ENCODE data around the gene CDK16.

Gene CDK16

DNA sequence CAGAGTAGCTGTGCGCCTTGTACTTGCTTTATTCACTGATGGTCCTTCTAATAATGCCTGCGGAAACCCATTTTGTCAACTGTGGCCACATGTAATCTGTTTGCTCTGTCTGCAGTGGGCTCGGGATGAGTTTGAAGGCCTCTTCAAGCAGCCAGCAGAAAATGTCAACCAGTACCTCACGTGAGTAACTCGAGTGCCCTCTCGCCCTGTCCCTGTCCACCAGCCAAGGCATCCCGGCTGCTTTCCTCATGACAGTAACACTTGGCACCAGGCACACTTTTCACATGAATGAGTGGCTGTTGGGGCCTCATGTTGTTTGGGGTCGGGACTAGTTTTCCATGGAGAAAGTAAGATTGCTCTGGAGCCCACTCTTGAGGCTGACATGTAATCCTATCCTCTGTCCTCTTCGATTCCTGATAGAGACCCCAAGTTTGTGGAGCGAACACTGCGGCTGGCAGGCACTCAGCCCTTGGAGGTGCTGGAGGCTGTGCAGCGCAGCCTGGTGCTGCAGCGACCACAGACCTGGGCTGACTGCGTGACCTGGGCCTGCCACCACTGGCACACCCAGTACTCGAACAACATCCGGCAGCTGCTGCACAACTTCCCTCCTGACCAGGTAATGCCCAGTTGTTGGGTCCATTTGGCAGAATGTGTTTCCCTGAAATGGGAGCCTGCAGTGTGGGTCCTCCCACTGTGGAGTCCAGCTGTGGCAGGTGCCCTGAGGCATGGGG is 8.8 kb upstream of the CDK16 start:
- Histone ChIP-seq H3K4ac (ENCODE audit: low read depth, low read length) (no peak overlapping the region), H3K23ac (ENCODE audit: low read length) (no peak overlapping the region), H3K14ac (ENCODE audit: low read length) (no peak overlapping the region), H2AK5ac (ENCODE audit: low read length) (no peak overlapping the region), H3K4me3 (ENCODE audit: low read depth, low read length) (no peak overlapping the region), H3K36me3 (ENCODE audit: control insufficient read depth in 1 of 2, insufficient read depth in 2 of 2, low read length in 2 of 2) (peaks cover 60 to 87% of the 10 kb centered on the region in 2 experiments), H2BK12ac (ENCODE audit: low read length) (no peak overlapping the region), H3K79me1 (ENCODE audit: low read length) (no peaks in the 10 kb centered on the region), H4K91ac (ENCODE audit: low read depth, low read length) (no peak overlapping the region), H3K79me2 (ENCODE audit: control insufficient read depth, insufficient read depth, low read length, poor library complexity) (no peaks in the 10 kb centered on the region), H3K27ac (ENCODE audit: low read depth, low read length) (no peak overlapping the region), H2AFZ (ENCODE audit: insufficient read depth, low read length, poor library complexity) (no peak overlapping the region), H3K4me1 (ENCODE audit: control insufficient read depth in 1 of 2, insufficient read depth in 2 of 2, low read length in 2 of 2) (no peaks in the 10 kb centered on the region), H3K9ac (ENCODE audit: low read length) (no peak overlapping the region), H3K4me2 (ENCODE audit: low read length) (no peak overlapping the region), H2BK5ac (ENCODE audit: low read depth, low read length, poor library complexity) (no peak overlapping the region), H4K12ac (ENCODE audit: low read depth, low read length) (no peak overlapping the region), H2BK120ac (ENCODE audit: insufficient read depth, low read length, poor library complexity) (no peak overlapping the region), H3K27me3 (ENCODE audit: insufficient read depth, low read length) (no peaks in the 10 kb centered on the region), H3K9me3 (ENCODE audit: insufficient read depth, low read depth, low read length) (no peaks in the 10 kb centered on the region), H3K18ac (ENCODE audit: low read length) (no peak overlapping the region), H4K8ac (ENCODE audit: low read depth, low read length) (no peak overlapping the region)
- no peak for DNase-seq
- WGBS (ENCODE audit: extremely low coverage, insufficient coverage, insufficient read length), result no CpG with 5 or more reads among the region's 16 CpGs

DNA sequence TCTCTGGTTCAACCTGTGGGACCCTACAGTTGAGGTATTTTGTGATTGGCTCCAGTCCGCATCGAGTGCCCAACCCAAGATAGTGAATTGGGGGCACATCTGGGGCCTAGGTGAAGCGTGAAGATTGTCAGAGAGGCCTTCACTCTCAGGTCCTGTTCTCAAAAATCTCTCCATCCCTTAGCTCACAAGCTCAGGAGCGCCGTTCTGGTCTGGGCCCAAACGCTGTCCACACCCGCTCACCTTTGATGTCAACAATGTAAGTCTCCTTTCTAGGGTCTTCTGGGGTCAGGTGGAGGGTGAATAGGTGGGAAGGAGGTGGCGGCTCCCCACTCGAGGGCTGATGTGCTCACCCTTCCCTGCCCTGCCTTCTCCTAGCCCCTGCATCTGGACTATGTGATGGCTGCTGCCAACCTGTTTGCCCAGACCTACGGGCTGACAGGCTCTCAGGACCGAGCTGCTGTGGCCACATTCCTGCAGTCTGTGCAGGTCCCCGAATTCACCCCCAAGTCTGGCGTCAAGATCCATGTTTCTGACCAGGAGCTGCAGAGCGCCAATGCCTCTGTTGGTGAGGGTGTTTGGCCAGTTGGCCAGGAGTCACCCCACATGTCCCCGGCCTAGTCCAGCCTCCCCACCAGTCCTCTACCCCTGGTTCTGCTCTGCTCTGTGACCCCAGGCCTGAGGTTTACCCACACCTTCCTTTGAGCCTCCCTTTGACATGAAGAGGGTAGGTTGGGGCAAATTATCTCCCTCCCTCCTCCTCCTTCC is 7.6 kb upstream of the CDK16 start:
- H3K27me3 ChIP-seq (ENCODE audit: insufficient read depth, low read length), result no peaks in the 10 kb centered on the region
- H3K14ac ChIP-seq (ENCODE audit: low read length), result no peak overlapping the region

DNA sequence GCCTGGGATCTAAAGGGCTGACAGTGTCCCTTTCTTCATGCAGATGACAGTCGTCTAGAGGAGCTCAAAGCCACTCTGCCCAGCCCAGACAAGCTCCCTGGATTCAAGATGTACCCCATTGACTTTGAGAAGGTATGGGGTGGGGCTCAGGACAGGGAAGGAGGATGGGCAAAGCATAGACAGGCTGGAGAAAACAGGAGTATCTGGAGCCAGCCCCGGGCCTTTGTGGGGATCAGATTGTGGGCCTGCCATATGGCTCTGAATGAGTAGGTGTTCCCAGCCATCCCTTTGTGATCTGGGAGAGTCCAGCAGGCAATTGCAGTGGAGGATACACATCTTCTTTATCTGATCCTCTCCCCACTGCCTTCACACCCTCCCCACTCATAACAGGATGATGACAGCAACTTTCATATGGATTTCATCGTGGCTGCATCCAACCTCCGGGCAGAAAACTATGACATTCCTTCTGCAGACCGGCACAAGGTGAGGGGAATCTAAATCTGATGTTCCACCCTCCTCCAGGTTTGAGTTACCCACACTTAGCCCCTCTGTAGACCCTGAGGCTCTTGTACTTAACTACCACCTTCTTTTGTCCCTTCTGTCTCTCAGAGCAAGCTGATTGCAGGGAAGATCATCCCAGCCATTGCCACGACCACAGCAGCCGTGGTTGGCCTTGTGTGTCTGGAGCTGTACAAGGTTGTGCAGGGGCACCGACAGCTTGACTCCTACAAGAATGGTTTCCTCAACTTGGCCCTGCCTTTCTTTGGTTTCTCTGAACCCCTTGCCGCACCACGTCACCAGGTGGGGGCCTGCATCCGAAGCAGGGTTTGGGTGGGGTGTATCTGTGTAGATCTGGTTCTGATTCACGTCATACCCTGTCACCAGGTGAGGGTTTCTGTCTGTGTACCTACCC is 5.8 kb upstream of the CDK16 start:
- DNase-seq, result no peak
- Histone ChIP-seq H2AK5ac (ENCODE audit: low read length) (no peak overlapping the region), H2BK120ac (ENCODE audit: insufficient read depth, low read length, poor library complexity) (no peak overlapping the region), H4K8ac (ENCODE audit: low read depth, low read length) (no peak overlapping the region), H3K14ac (ENCODE audit: low read length) (no peak overlapping the region), H3K27ac (ENCODE audit: low read depth, low read length) (no peak overlapping the region), H3K36me3 (ENCODE audit: control insufficient read depth in 1 of 2, insufficient read depth in 2 of 2, low read length in 2 of 2) (peaks cover 58 to 81% of the 10 kb centered on the region in 2 experiments), H3K79me1 (ENCODE audit: low read length) (no peaks in the 10 kb centered on the region), H3K79me2 (ENCODE audit: control insufficient read depth, insufficient read depth, low read length, poor library complexity) (no peaks in the 10 kb centered on the region), H3K4me2 (ENCODE audit: low read length) (no peak overlapping the region), H3K4me1 (ENCODE audit: control insufficient read depth in 1 of 2, insufficient read depth in 2 of 2, low read length in 2 of 2) (peaks cover 5% of the 10 kb centered on the region in 2 experiments), H2AFZ (ENCODE audit: insufficient read depth, low read length, poor library complexity) (no peak overlapping the region), H2BK12ac (ENCODE audit: low read length) (no peak overlapping the region), H3K9me3 (ENCODE audit: insufficient read depth, low read depth, low read length) (no peaks in the 10 kb centered on the region), H2BK5ac (ENCODE audit: low read depth, low read length, poor library complexity) (no peak overlapping the region), H4K91ac (ENCODE audit: low read depth, low read length) (no peak overlapping the region), H3K9ac (ENCODE audit: low read length) (no peak overlapping the region), H4K12ac (ENCODE audit: low read depth, low read length) (no peak overlapping the region), H3K27me3 (ENCODE audit: insufficient read depth, low read length) (no peaks in the 10 kb centered on the region), H3K18ac (ENCODE audit: low read length) (no peak overlapping the region), H3K4ac (ENCODE audit: low read depth, low read length) (no peak overlapping the region), H3K23ac (ENCODE audit: low read length) (no peak overlapping the region), H3K4me3 (ENCODE audit: low read depth, low read length) (no peak overlapping the region)
- no CpG with 5 or more reads among the region's 12 CpGs for WGBS (ENCODE audit: extremely low coverage, insufficient coverage, insufficient read length)

More for the DNA sequence above, 7.6 kb upstream of the CDK16 start:
- Histone ChIP-seq H3K4me1 (ENCODE audit: control insufficient read depth in 1 of 2, insufficient read depth in 2 of 2, low read length in 2 of 2) (no peaks in the 10 kb centered on the region), H3K79me2 (ENCODE audit: control insufficient read depth, insufficient read depth, low read length, poor library complexity) (no peaks in the 10 kb centered on the region), H3K27ac (ENCODE audit: low read depth, low read length) (no peak overlapping the region), H3K79me1 (ENCODE audit: low read length) (no peaks in the 10 kb centered on the region), H3K36me3 (ENCODE audit: control insufficient read depth in 1 of 2, insufficient read depth in 2 of 2, low read length in 2 of 2) (peaks cover 61 to 86% of the 10 kb centered on the region in 2 experiments), H2AFZ (ENCODE audit: insufficient read depth, low read length, poor library complexity) (no peak overlapping the region), H3K9me3 (ENCODE audit: insufficient read depth, low read depth, low read length) (no peaks in the 10 kb centered on the region), H3K4ac (ENCODE audit: low read depth, low read length) (no peak overlapping the region), H3K4me3 (ENCODE audit: low read depth, low read length) (no peak overlapping the region), H3K9ac (ENCODE audit: low read length) (no peak overlapping the region), H3K18ac (ENCODE audit: low read length) (no peak overlapping the region), H3K4me2 (ENCODE audit: low read length) (no peak overlapping the region), H4K91ac (ENCODE audit: low read depth, low read length) (no peak overlapping the region), H4K12ac (ENCODE audit: low read depth, low read length) (no peak overlapping the region), H3K23ac (ENCODE audit: low read length) (no peak overlapping the region), H2BK12ac (ENCODE audit: low read length) (no peak overlapping the region), H2BK120ac (ENCODE audit: insufficient read depth, low read length, poor library complexity) (no peak overlapping the region), H2AK5ac (ENCODE audit: low read length) (no peak overlapping the region), H2BK5ac (ENCODE audit: low read depth, low read length, poor library complexity) (no peak overlapping the region), H4K8ac (ENCODE audit: low read depth, low read length) (no peak overlapping the region)
- DNase-seq, result no peak
- WGBS (ENCODE audit: extremely low coverage, insufficient coverage, insufficient read length), result no CpG with 5 or more reads among the region's 15 CpGs

DNA sequence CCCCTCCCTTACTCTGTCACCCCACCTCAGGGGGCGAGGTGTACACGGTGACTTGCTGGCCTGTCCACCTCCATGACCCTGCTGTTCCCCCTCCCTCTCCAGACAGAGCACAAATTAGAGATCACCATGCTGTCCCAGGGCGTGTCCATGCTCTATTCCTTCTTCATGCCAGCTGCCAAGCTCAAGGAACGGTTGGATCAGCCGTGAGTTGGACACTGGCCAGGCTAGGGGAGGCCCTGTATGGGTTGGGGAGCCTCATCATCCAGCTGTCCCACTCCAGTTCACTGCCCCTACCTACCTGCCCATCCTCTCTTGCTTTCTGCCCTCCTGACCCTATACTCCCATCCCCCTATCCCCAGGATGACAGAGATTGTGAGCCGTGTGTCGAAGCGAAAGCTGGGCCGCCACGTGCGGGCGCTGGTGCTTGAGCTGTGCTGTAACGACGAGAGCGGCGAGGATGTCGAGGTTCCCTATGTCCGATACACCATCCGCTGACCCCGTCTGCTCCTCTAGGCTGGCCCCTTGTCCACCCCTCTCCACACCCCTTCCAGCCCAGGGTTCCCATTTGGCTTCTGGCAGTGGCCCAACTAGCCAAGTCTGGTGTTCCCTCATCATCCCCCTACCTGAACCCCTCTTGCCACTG is 3.9 kb upstream of the CDK16 start:
- no peak overlapping the region for H3K4me3 ChIP-seq (ENCODE audit: low read depth, low read length)
- H2AFZ ChIP-seq (ENCODE audit: insufficient read depth, low read length, poor library complexity), result no peak overlapping the region
- no peak overlapping the region for H2BK5ac ChIP-seq (ENCODE audit: low read depth, low read length, poor library complexity)
- no peak overlapping the region for H2AK5ac ChIP-seq (ENCODE audit: low read length)
- no CpG with 5 or more reads among the region's 20 CpGs for WGBS (ENCODE audit: extremely low coverage, insufficient coverage, insufficient read length)
- H3K4me2 ChIP-seq (ENCODE audit: low read length), result no peak overlapping the region
- H2BK120ac ChIP-seq (ENCODE audit: insufficient read depth, low read length, poor library complexity), result no peak overlapping the region
- H2BK12ac ChIP-seq (ENCODE audit: low read length), result no peak overlapping the region
- no peak overlapping the region for H3K23ac ChIP-seq (ENCODE audit: low read length)
- H3K36me3 ChIP-seq (ENCODE audit: control insufficient read depth in 1 of 2, insufficient read depth in 2 of 2, low read length in 2 of 2), result peaks cover 45 to 64% of the 10 kb centered on the region in 2 experiments
- H4K12ac ChIP-seq (ENCODE audit: low read depth, low read length), result no peak overlapping the region
- no peak overlapping the region for H3K9ac ChIP-seq (ENCODE audit: low read length)
- no peak overlapping the region for H4K8ac ChIP-seq (ENCODE audit: low read depth, low read length)
- no peak overlapping the region for H3K4ac ChIP-seq (ENCODE audit: low read depth, low read length)
- peaks cover 7% of the 10 kb centered on the region in 2 experiments for H3K4me1 ChIP-seq (ENCODE audit: control insufficient read depth in 1 of 2, insufficient read depth in 2 of 2, low read length in 2 of 2)
- no peak overlapping the region for H4K91ac ChIP-seq (ENCODE audit: low read depth, low read length)
- H3K9me3 ChIP-seq (ENCODE audit: insufficient read depth, low read depth, low read length), result peaks cover under 1% of the 10 kb centered on the region
- H3K18ac ChIP-seq (ENCODE audit: low read length), result no peak overlapping the region
- no peak for DNase-seq
- no peaks in the 10 kb centered on the region for H3K27me3 ChIP-seq (ENCODE audit: insufficient read depth, low read length)
- H3K14ac ChIP-seq (ENCODE audit: low read length), result no peak overlapping the region
- H3K79me1 ChIP-seq (ENCODE audit: low read length), result peaks cover 11% of the 10 kb centered on the region
- H3K27ac ChIP-seq (ENCODE audit: low read depth, low read length), result no peak overlapping the region
- peaks cover 10% of the 10 kb centered on the region for H3K79me2 ChIP-seq (ENCODE audit: control insufficient read depth, insufficient read depth, low read length, poor library complexity)

Data from trophoblast cell (in vitro differentiated cells and primary cell).